GM12875 (cell line): ENCODE results near the gene FAM174B.

Source experiments
- H3K4me3 ChIP-seq: one replicate; pipeline ENCODE4 v1.5.1; 2011; ENCODE audit warnings: low read depth, low read length, control low read depth
- TF ChIP-seq, protein P1 (sequence below): IDR thresholded peaks from 2 replicates; pipeline ENCODE4 v1.5.1; 2011; ENCODE audit warnings: low read depth, mild to moderate bottlenecking, control low read depth, inconsistent platforms, low read length, moderate library complexity, borderline replicate concordance; ENCODE audit not compliant: insufficient read depth

Gene FAM174B

GRCh38 chr15:92643849-92644815, 11.4 kb downstream of the FAM174B start:
- no peak overlapping the region for H3K4me3 ChIP-seq
- TF ChIP-seq, protein P1, sequence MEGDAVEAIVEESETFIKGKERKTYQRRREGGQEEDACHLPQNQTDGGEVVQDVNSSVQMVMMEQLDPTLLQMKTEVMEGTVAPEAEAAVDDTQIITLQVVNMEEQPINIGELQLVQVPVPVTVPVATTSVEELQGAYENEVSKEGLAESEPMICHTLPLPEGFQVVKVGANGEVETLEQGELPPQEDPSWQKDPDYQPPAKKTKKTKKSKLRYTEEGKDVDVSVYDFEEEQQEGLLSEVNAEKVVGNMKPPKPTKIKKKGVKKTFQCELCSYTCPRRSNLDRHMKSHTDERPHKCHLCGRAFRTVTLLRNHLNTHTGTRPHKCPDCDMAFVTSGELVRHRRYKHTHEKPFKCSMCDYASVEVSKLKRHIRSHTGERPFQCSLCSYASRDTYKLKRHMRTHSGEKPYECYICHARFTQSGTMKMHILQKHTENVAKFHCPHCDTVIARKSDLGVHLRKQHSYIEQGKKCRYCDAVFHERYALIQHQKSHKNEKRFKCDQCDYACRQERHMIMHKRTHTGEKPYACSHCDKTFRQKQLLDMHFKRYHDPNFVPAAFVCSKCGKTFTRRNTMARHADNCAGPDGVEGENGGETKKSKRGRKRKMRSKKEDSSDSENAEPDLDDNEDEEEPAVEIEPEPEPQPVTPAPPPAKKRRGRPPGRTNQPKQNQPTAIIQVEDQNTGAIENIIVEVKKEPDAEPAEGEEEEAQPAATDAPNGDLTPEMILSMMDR, result no peak

- TF ChIP-seq, protein P1, result no peak
- H3K4me3 ChIP-seq, result no peak overlapping the region
Measured at GRCh38 chr15:92638709-92639365, 16.7 kb downstream of the FAM174B start.

DNA sequence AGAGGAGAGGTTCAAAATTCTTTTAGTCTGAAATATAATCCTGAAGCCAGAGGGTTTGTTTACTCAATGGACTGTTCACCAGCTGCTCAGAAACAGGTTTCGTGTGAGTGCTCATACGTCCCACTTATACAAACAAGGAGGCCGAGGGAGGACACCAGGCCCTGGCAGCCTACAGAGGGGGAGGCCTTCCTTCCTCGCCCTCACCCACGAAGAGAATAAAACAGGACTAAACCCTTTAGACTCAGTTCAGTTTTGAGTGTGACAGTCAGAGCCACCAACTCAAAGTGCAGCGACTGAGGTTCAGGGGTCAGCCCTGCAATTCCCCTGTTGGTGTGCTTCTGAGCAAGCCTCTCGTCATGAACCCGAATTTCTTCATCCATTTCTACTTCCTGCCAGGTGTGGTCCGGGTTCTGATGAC, 17.3 kb downstream of the FAM174B start:
- TF ChIP-seq, protein P1, result no peak
- H3K4me3 ChIP-seq, result no peak overlapping the region

DNA sequence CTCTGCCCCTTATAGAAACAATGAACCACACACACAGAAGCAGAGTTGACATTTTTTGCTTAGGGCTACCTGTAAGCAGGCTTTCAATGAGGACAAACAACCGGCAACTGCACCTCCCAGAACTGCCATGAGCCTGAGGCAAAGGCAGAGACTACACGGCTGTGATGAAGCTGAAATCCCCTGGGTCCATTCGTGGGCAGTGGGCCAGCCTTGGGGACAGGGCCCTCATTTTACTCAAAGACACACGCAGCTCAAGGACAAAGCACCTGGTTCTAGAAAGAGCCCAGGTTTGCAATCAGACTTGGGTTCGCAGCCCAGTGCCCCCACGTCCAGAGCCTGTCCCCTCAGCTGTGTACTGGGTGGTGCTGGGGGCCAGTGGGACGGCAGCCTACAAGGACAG, 17.9 kb downstream of the FAM174B start:
- TF ChIP-seq, protein P1, result no peak
- no peak overlapping the region for H3K4me3 ChIP-seq

GRCh38 chr15:92636908-92637481, 18.6 kb downstream of the FAM174B start:
- TF ChIP-seq, protein P1, result no peak
- no peak overlapping the region for H3K4me3 ChIP-seq

- no peak overlapping the region for H3K4me3 ChIP-seq
- TF ChIP-seq, protein P1, result no peak
Measured at GRCh38 chr15:92636401-92636907, 19.1 kb downstream of the FAM174B start.
